H54 (cell line): ENCODE measurements around the gene BIRC6.
A peak's percentile ranks its signal among the peaks of the same experiment; 100 is the strongest.
"Not testable (repeated sequence)": the region's sequence is repeated elsewhere in the genome, so short reads cannot be mapped to it uniquely, and the experiment has no call there.

Source experiments
- DNase-seq: peaks from one replicate; pipeline ENCODE4 v3.0.0; 2011; ENCODE audit warnings: low spot score, mixed read lengths; ENCODE audit not compliant: insufficient read length
- FAIRE-seq: peaks from 3 replicates; lab custom pipeline; 2011; peaks lifted over from hg19 to GRCh38; lab: Jason Lieb, UNC
- POLR2A ChIP-seq: IDR thresholded peaks from 2 replicates; pipeline ENCODE4 v1.6.1; 2011; ENCODE audit warnings: low read depth, mild to moderate bottlenecking, low read length

Gene BIRC6

GRCh38 chr2:32446369-32446768 is 89.5 kb downstream of the BIRC6 start:
- no peak for FAIRE-seq
- TF ChIP-seq POLR2A, result no peak
- DNase-seq, result no peak

DNA sequence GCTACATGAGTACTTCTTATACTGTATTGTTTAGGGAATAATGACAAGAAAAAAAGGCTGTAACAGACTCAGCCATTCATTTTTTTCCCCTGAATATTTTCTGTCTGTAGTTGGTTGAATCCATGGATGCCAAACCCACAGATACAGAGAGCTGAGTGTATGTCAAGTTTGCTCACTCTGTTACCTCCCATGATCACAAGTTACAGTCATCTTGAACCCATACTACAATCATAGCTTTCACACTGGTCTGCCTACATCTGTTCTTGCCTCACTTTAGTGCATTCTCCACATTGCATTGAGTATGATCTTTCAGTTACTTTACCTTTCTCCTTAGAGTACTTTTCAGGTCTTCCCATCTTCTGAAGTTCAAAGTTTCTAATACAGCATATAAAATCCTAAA is 94.0 kb downstream of the BIRC6 start:
- no peak for DNase-seq

GRCh38 chr2:32452338-32453064 is 95.7 kb downstream of the BIRC6 start:
- no peak for TF ChIP-seq POLR2A
- FAIRE-seq (no peak), DNase-seq (no peak)

More for the DNA sequence above, 94.0 kb downstream of the BIRC6 start:
- FAIRE-seq, result peak; percentile 80
- TF ChIP-seq POLR2A, result no peak

DNA sequence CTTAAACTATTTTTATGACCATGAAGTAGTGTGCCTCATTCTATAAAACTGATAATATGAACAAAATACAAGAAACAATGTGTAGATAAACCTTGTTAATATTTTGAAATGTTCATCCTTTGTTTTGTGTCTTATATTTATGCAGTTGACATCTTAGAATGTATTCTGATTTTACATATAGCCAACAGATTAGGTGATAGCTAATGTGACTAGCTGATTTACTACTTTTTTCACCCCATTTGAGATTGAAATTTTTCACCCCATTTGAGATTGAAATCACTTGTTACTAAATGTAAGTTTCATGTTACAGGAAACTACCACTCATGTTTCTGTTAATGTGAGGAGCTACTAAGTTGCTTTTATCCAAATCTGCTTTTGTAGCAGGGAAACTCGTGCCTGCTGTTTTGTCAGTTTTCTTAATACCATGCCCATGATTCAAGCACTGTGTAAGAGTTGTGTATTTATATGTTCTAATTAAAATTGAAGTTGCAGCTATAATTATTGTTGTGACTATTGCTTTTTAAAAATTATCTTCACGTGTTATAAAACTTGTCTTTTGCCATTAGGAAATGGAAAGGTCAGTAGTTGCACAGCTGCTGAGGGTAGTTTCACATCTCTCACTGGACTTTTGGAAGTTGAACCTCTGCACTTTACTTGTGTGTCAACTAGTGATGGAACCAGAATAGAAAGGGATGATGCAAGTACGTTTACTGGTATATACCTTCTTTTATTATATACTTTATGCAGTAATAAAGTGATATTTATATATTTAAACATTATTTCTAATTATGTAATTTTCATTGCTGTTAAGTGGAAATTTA is 96.6 kb downstream of the BIRC6 start:
- DNase-seq, result no peak
- TF ChIP-seq POLR2A, result no peak
- FAIRE-seq, result no peak

DNA sequence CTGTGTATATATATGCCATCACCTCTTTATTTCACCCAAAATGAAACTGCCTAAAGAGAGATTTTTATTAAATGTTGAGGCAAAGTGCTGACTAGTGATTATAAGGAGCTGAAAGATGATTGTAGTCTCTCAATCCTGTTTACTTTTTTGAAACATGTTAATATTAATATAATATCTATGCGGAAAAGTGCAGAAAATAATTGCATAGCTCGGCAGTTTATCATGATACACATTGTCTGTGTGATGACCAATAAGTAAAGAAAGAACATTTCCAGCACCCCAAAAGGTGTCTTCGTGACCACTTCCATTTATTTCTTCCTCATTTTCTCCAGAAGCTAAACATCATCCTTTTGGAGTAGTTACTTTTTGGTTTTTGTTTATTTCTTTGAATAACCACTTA is 99.0 kb downstream of the BIRC6 start:
- FAIRE-seq (no peak), DNase-seq (no peak)
- no peak for TF ChIP-seq POLR2A

GRCh38 chr2:32456808-32457207 is 100.0 kb downstream of the BIRC6 start:
- TF ChIP-seq POLR2A, result no peak
- FAIRE-seq (no peak), DNase-seq (no peak)

DNA sequence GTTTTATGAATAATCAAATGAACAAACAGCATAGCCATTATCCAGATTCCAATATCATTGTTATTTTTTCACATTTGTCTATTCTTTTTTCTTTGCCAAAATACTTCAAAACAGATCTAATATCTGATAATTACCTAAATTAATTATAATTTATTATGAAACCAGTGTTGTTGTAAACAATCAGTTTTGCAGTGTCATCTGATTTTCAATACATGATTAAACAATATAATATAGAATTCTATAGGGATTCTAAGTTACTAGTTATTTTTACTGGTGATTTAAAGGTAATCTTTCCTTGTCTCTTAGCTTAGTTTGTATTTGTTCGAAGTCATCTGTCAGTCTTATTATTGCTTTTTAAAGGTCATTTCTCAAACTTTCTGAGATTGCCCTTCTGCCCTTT is 101.0 kb downstream of the BIRC6 start:
- no peak for TF ChIP-seq POLR2A
- FAIRE-seq (no peak), DNase-seq (no peak)

GRCh38 chr2:32460861-32461260 is 104.0 kb downstream of the BIRC6 start:
- FAIRE-seq, DNase-seq: not testable (repeated sequence)

DNA sequence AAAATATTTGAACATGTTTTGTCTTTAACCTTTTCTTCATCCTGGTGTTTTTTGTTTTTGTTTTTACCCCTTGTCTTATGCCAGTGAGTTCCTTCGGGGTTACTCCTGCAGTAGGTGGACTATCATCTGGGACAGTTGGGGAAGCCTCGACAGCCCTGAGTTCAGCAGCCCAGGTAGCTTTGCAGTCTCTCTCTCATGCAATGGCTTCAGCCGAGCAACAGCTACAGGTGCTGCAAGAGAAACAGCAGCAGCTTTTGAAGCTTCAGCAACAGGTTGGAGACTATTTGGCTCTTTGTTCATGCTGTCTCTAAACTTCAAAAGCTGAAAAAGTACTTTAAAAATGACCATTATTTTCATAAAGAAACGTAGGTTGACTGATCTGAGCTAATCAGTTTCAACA is 106.3 kb downstream of the BIRC6 start:
- TF ChIP-seq POLR2A, result no peak
- FAIRE-seq (no peak), DNase-seq (no peak)

DNA sequence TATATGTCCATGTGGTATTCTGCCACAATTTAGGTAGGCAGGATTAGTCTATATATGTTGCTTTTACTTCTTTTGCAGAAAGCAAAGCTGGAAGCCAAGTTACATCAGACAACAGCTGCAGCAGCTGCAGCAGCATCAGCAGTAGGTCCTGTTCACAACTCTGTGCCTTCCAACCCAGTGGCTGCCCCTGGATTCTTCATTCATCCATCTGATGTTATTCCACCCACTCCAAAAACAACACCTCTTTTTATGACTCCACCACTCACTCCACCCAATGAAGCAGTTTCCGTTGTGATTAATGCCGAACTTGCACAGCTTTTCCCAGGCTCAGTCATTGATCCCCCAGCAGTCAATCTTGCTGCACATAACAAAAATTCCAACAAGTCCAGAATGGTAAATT is 107.6 kb downstream of the BIRC6 start:
- no peak for DNase-seq
- FAIRE-seq, result no peak
- no peak for TF ChIP-seq POLR2A

- no peak for TF ChIP-seq POLR2A
- no peak for FAIRE-seq
- DNase-seq, result no peak
Observed at GRCh38 chr2:32472605-32473004, 115.8 kb downstream of the BIRC6 start.

- FAIRE-seq (no peak), DNase-seq (no peak)
- TF ChIP-seq POLR2A, result no peak
Observed at GRCh38 chr2:32474381-32474780, 117.6 kb downstream of the BIRC6 start.

DNA sequence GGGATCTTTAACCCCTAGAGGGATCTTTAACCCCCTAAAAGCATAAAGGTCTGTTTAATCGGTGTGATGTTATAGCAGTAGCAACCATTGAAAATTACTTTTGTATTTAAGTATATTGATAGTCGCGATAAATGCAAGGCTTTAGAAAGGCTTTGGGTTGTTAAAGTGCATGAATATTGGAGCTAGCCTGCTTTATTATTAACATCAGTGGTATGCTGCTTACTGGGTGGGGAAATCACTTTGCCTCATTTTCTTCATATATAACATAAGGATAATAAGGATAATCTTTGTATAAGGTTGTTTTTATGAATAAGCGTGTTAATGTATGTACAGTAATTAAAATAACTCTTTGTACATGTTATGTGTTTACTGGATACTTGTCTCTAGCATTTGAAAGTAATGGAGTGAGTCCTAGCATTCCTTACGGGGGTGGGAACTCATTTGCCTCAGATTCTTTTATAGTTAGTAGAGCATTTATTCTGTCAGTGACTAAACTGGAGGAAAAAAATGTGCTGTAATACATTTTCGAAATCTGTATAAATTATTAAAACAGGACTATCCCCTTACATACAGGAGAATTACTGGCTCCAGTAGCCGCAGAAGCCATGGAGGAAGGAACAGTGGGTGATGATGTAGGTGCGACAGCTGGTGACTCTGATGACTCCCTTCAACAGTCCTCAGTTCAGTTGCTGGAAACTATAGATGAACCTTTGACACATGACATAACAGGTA is 122.2 kb downstream of the BIRC6 start:
- no peak for TF ChIP-seq POLR2A
- FAIRE-seq (no peak), DNase-seq (no peak)

GRCh38 chr2:32479993-32480392 is 123.2 kb downstream of the BIRC6 start:
- TF ChIP-seq POLR2A, result no peak
- no peak for DNase-seq
- no peak for FAIRE-seq
